Activated CD4-positive, CD25-positive, alpha-beta regulatory T cell treated with anti-CD3 and anti-CD28 coated beads, Interleukin-2, amount 50 U/mL, for 72 hours (primary cell): ENCODE data around the gene SLC34A3.

Source experiments
- DNase-seq: peaks from one replicate; pipeline ENCODE4 v3.0.0; 2021

The SLC34A3 gene

GRCh38 chr9:137263506-137263905 lies 32.8 kb downstream of the SLC34A3 start:
- DNase-seq = no peak

GRCh38 chr9:137264067-137264466 lies 33.4 kb downstream of the SLC34A3 start:
- DNase-seq = no peak

- no peak for DNase-seq
Measured at GRCh38 chr9:137265496-137266161, 34.9 kb downstream of the SLC34A3 start.

GRCh38 chr9:137266162-137266527 lies 35.4 kb downstream of the SLC34A3 start:
- DNase-seq = no peak

GRCh38 chr9:137266585-137267453 lies 36.1 kb downstream of the SLC34A3 start:
- no peak for DNase-seq

- no peak for DNase-seq
Measured at GRCh38 chr9:137267933-137268355, 37.2 kb downstream of the SLC34A3 start.

- no peak for DNase-seq
Measured at GRCh38 chr9:137268538-137269201, 38.0 kb downstream of the SLC34A3 start.

- no peak for DNase-seq
Measured at GRCh38 chr9:137269231-137269772, 38.6 kb downstream of the SLC34A3 start.

GRCh38 chr9:137270929-137271695 lies 40.4 kb downstream of the SLC34A3 start:
- no peak for DNase-seq

- no peak for DNase-seq
Measured at GRCh38 chr9:137271696-137272076, 41.0 kb downstream of the SLC34A3 start.

GRCh38 chr9:137272241-137273094 lies 41.8 kb downstream of the SLC34A3 start:
- DNase-seq = no peak

GRCh38 chr9:137273095-137273490 lies 42.4 kb downstream of the SLC34A3 start:
- no peak for DNase-seq

GRCh38 chr9:137273611-137274320 lies 43.1 kb downstream of the SLC34A3 start:
- no peak for DNase-seq

- no peak for DNase-seq
Measured at GRCh38 chr9:137275203-137275587, 44.5 kb downstream of the SLC34A3 start.

- DNase-seq = no peak
Measured at GRCh38 chr9:137275588-137276472, 45.1 kb downstream of the SLC34A3 start.

- DNase-seq = no peak
Measured at GRCh38 chr9:137276473-137277328, 46.0 kb downstream of the SLC34A3 start.

- DNase-seq = peak; percentile 66
Measured at GRCh38 chr9:137277329-137278041, 46.8 kb downstream of the SLC34A3 start, which contains the start of gene TOR4A. Gene TOR4A (plus strand): TSS chr9:137277726. CDS start chr9:137278690, 964 bp downstream.

- DNase-seq = no peak
Measured at GRCh38 chr9:137278061-137278701, 47.5 kb downstream of the SLC34A3 start.
